ENCODE data around the gene OR2A5.

Gene OR2A5

DNA sequence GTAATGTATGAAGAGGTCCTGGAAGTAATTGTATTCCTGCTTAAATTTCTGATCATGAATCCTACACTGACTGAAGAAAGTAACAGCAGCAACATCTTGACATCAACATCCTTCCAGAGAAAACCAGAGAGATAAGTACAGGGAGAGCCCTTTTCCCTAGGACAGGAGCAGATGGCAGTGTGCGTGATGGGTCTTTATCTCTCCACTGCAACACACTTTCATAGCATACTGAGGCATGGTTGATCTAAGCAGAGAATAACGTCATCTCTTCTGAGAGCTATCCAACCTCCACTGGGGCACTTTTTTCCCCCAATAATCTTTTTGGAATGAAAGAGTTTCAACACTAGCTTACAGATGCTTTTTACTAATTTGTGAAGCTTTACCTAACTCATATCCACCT is 21.2 kb downstream of the OR2A5 start:
- Histone ChIP-seq H3K27me3 (ENCODE audit: insufficient read depth, low read length, poor library complexity, severe bottlenecking) (no peaks in the 10 kb centered on the region), H4K20me1 (ENCODE audit: insufficient read depth, low read length, poor library complexity, severe bottlenecking) (no peaks in the 10 kb centered on the region), H3K4me3 (ENCODE audit: low read length, poor library complexity, severe bottlenecking) (no peak overlapping the region), H3K4me1 (ENCODE audit: insufficient read depth, low read length, poor library complexity, severe bottlenecking) (no peaks in the 10 kb centered on the region), H3K79me2 (ENCODE audit: insufficient read depth, low read length) (no peaks in the 10 kb centered on the region), H3F3A (ENCODE audit: low read depth) (no peaks in the 10 kb centered on the region), H3K9ac (ENCODE audit: low read depth, low read length, poor library complexity, severe bottlenecking) (no peak overlapping the region), H3K36me3 (ENCODE audit: insufficient read depth, low read length) (no peaks in the 10 kb centered on the region), H2AFZ (ENCODE audit: low read length) (no peak overlapping the region), H3K9me3 (ENCODE audit: insufficient read depth, low read depth, low read length) (no peaks in the 10 kb centered on the region), H3K4me2 (ENCODE audit: low read depth, low read length, poor library complexity, severe bottlenecking) (no peak overlapping the region), H3K9me2 (replicated peaks; ENCODE audit: low read depth, low read length) (no peaks in the 10 kb centered on the region)
- TF ChIP-seq, protein P1, sequence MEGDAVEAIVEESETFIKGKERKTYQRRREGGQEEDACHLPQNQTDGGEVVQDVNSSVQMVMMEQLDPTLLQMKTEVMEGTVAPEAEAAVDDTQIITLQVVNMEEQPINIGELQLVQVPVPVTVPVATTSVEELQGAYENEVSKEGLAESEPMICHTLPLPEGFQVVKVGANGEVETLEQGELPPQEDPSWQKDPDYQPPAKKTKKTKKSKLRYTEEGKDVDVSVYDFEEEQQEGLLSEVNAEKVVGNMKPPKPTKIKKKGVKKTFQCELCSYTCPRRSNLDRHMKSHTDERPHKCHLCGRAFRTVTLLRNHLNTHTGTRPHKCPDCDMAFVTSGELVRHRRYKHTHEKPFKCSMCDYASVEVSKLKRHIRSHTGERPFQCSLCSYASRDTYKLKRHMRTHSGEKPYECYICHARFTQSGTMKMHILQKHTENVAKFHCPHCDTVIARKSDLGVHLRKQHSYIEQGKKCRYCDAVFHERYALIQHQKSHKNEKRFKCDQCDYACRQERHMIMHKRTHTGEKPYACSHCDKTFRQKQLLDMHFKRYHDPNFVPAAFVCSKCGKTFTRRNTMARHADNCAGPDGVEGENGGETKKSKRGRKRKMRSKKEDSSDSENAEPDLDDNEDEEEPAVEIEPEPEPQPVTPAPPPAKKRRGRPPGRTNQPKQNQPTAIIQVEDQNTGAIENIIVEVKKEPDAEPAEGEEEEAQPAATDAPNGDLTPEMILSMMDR (conservative IDR thresholded peaks at IDR 0.05; ENCODE audit: low read length), result no peak
- TF ChIP-seq EZH2phosphoT487 (IDR thresholded peaks at IDR 0.05; ENCODE audit: borderline replicate concordance), result no peak

DNA sequence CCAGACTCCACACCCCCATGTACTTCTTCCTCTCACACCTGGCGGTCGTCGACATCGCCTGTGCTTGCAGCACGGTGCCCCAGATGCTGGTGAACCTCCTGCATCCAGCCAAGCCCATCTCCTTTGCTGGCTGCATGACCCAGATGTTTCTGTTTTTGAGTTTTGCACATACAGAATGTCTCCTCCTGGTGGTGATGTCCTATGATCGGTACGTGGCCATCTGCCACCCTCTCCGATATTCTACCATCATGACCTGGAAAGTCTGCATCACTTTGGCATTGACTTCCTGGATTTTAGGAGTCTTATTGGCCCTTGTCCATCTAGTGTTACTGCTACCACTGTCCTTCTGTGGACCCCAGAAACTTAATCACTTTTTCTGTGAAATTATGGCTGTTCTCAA is 25.6 kb downstream of the OR2A5 start:
- TF ChIP-seq EZH2phosphoT487 (IDR thresholded peaks at IDR 0.05; ENCODE audit: borderline replicate concordance), result no peak
- TF ChIP-seq, protein P1 (conservative IDR thresholded peaks at IDR 0.05; ENCODE audit: low read length), result peak; percentile 25; the same call in 1 of the 2 replicates
- Histone ChIP-seq H3K9me2 (replicated peaks; ENCODE audit: low read depth, low read length) (no peaks in the 10 kb centered on the region), H3K79me2 (ENCODE audit: insufficient read depth, low read length) (no peaks in the 10 kb centered on the region), H4K20me1 (ENCODE audit: insufficient read depth, low read length, poor library complexity, severe bottlenecking) (no peaks in the 10 kb centered on the region), H3K9me3 (ENCODE audit: insufficient read depth, low read depth, low read length) (no peaks in the 10 kb centered on the region), H2AFZ (ENCODE audit: low read length) (no peak overlapping the region), H3K4me2 (ENCODE audit: low read depth, low read length, poor library complexity, severe bottlenecking) (no peak overlapping the region), H3K9ac (ENCODE audit: low read depth, low read length, poor library complexity, severe bottlenecking) (no peak overlapping the region), H3F3A (ENCODE audit: low read depth) (no peaks in the 10 kb centered on the region), H3K4me1 (ENCODE audit: insufficient read depth, low read length, poor library complexity, severe bottlenecking) (no peaks in the 10 kb centered on the region), H3K27me3 (ENCODE audit: insufficient read depth, low read length, poor library complexity, severe bottlenecking) (no peaks in the 10 kb centered on the region), H3K36me3 (ENCODE audit: insufficient read depth, low read length) (no peaks in the 10 kb centered on the region), H3K4me3 (ENCODE audit: low read length, poor library complexity, severe bottlenecking) (no peak overlapping the region)

DNA sequence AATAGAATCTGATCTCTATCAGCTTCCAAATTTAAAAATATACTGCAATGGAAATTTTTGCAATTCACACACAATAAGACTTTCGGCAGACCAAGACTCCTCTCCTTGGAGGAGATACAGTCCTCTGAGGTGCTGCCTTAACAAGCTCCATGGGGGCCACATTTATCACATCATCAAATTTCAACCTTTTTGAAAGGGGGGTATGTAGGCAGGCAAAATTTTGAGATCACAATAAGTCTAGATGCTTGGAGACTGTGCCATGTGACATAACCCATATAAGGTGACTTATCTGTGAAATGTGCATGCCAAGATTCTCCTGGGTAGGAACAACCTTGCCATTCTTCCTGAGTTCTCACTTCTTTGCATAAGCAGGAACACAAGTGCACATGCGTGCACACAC is 37.2 kb downstream of the OR2A5 start, which contains the start of gene OR2A12:
Gene OR2A12, plus strand, starts transcription at position 301 of the 400 bp plus-strand sequence. CDS start 8,830 bp downstream, outside the sequence.
- H2AFZ ChIP-seq (ENCODE audit: low read length), result no peak within 1 kb of the TSS
- H3K27me3 ChIP-seq (ENCODE audit: insufficient read depth, low read length, poor library complexity, severe bottlenecking), result no peaks in the 10 kb centered on the region
- peaks cover 4% of the 10 kb centered on the region; the same call in 1 of the 2 replicates for H3K9me3 ChIP-seq (ENCODE audit: insufficient read depth, low read depth, low read length)
- H3K36me3 ChIP-seq (ENCODE audit: insufficient read depth, low read length), result no peaks in the 10 kb centered on the region
- no peaks in the 10 kb centered on the region for H3F3A ChIP-seq (ENCODE audit: low read depth)
- H3K79me2 ChIP-seq (ENCODE audit: insufficient read depth, low read length), result no peaks in the 10 kb centered on the region
- H3K4me3 ChIP-seq (ENCODE audit: low read length, poor library complexity, severe bottlenecking), result no peak within 1 kb of the TSS
- no peaks in the 10 kb centered on the region for H3K9me2 ChIP-seq (replicated peaks; ENCODE audit: low read depth, low read length)
- H3K4me2 ChIP-seq (ENCODE audit: low read depth, low read length, poor library complexity, severe bottlenecking), result no peak within 1 kb of the TSS
- H3K9ac ChIP-seq (ENCODE audit: low read depth, low read length, poor library complexity, severe bottlenecking), result no peak within 1 kb of the TSS
- no peaks in the 10 kb centered on the region for H3K4me1 ChIP-seq (ENCODE audit: insufficient read depth, low read length, poor library complexity, severe bottlenecking)
- no peak for TF ChIP-seq EZH2phosphoT487 (IDR thresholded peaks at IDR 0.05; ENCODE audit: borderline replicate concordance)
- TF ChIP-seq, protein P1 (conservative IDR thresholded peaks at IDR 0.05; ENCODE audit: low read length), result no peak
- no peaks in the 10 kb centered on the region for H4K20me1 ChIP-seq (ENCODE audit: insufficient read depth, low read length, poor library complexity, severe bottlenecking)

All from Loucy (cell line).